GM19463 (cell line): ENCODE results near the gene FXYD4.

ENCODE experiments used
- ATAC-seq: cut with Tn5 transposase; IDR thresholded peaks from one replicate; pipeline ENCODE4 v1.9.1; 2021; ENCODE audit warnings: mild to moderate bottlenecking, moderate library complexity; ENCODE audit not compliant: unreplicated experiment

FXYD4 gene

DNA sequence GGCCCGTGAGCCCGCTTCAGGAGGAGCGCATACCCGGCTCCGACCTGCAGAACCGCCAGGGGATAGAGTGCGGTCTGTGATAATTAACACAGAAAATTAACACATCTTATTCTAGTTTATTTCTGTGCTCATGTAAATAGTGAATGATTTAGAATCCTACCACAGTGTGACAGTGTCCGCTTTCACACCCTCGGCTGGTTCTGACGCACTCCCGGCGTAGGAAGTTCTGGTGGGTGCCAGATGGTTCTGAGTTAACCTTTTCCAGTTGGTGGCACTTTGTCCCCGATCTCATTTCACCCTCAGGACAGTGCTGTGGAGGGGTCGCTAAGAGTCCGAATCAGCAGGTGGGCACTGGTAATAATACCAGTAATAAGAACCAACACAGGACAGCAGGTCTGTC is 28.3 kb upstream of the FXYD4 start:
- ATAC-seq, result no peak

DNA sequence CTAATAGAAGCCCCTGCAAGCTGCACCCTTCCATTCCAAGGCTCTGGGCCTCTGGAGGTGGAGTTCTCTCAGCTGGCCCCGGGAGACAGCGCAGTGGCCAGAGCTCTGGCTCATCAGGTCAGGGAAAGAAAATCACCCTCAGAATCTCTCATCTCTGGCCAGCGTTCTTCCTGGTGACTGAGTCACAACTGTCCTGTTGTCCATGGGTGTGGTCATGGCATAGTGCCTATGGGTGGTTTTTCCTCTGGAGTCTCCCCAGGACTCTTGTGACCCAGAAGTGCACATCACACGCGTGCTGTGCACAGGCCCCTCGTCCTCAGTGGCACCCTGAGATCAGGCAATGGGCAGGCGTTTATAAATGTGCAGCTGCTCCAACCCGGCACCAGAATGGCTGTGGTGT is 27.4 kb upstream of the FXYD4 start:
- no peak for ATAC-seq

DNA sequence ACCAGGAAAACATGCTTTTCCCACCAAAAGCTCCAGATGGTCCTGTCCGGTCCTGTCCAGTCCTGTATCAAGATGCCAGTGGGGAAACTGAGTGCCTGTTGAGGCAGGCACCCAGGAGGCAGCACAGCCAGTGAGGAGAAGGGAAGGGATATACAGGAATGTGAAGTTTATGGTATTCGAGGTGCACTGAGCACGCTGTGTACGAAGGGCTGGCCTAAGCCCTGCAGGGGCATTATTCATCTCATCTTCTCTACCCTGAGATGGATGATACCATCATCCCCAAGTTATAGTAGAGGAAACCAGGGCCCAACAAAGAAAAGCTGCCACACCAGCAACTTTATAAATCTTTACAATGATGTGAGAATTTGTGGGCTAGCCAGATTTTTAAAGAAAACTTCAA is 23.4 kb upstream of the FXYD4 start:
- ATAC-seq, result no peak

DNA sequence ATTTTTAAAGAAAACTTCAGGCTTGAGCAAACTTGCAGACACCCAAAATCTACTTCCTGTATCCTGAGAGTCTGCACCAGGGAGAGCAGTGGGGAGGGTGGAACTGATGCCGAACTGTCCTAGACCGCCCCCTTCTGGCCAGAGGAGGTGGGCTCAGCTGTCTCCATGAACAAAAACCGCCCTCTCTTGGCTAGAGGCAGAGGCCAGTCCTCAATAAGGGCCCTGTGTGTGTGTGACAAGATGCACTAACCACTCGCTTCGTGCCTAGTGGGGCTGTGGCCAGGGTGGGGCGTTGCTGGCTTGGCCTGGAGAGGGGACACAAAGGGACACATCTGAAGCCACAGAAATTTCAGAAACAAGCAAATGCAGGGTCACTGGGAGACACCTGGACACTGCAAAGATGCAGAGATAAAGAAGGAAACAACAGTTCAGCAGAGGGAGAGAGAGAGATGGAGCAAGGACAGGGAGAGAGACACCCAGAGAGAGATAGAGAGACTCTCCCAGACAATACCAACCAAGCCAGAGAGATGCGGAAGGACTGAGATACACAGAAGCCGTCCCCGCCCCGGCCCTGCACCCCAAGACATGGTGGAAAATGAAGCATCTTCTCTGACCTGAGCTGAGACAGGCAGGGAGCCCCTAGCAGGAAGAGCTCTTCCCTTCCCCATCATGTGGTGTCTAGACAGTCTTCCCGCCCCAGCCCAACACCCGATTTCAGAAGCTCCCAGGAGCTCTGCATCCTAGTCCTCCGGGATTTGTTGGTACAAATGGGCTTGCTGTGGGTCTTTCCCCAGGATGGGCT is 22.7 kb upstream of the FXYD4 start:
- peak; percentile 99 for ATAC-seq

DNA sequence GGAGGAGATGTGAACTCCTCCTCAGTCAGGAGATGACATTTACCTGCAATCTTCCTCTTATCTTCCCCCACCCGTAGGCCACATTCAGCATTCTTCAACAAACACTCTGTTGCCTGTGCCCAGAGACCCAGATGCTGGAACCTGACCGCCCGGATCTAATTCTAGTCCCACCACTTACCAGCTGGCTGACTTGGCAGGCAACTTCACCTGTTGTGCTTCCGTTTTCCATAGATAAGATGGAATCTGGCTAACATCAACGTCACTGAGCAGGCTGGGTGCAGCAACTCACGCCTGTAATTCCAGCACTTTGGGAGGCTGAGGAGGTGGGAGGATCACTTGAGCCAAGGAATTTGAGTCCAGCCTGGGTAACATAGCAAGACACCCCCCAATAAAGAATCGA is 21.3 kb upstream of the FXYD4 start:
- ATAC-seq, result no peak

DNA sequence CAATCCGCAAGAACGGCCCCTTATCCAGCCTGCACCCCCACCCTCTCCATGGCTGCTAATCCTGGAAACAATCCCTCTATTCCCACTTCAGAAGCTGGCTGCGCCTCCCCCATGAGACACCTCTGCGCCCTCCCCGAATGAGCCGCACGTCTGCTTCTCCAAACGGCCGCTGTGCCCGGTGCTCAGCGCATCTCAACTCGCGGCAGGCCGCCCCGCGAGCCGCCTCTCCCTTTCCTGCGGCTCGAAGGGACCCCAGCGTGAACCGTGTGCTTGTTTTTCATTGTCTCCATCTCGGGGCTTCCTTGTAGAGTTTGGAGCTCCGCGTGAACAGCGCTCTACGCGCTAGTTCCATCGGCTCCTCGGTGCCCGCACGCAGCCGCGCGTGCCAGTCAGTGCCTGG is 20.8 kb upstream of the FXYD4 start:
- no peak for ATAC-seq

DNA sequence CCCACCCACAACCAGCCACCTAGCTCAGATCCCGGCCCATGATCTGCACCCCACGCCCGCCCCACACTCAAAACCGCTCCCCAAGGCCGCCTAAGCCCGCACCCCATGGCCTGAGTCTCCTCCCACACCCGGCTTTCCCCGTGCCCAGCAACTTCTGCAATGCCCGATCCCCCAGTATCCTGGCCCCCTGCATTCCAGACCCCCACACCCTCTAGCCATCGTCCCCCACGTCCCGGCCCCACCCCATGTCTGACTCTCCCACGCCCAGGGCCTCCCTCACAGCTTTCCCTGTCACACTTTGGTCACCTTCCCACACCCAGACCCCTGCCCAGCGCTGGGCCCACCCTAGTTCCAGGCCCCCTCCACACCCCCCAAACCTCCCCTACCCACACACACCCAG is 20.1 kb upstream of the FXYD4 start:
- no peak for ATAC-seq

DNA sequence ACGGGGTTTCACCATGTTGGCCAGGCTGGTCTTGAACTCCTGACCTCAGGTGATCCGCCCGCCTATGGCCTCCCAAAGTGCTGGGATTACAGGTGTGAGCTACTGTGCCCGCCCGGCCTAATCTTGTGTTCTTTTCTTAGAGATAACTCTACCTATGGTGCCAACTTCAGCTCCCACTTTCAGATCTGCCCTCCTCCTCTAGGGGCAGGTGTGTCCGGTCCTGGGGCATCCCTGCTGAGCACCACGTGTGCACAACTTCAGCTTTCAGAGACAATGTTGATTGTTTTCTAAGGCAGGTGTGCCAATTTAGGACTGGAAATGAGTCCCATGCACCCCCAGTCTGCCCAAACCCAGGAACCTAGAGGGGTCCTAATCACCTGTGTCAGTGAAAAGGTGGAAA is 18.5 kb upstream of the FXYD4 start:
- no peak for ATAC-seq

DNA sequence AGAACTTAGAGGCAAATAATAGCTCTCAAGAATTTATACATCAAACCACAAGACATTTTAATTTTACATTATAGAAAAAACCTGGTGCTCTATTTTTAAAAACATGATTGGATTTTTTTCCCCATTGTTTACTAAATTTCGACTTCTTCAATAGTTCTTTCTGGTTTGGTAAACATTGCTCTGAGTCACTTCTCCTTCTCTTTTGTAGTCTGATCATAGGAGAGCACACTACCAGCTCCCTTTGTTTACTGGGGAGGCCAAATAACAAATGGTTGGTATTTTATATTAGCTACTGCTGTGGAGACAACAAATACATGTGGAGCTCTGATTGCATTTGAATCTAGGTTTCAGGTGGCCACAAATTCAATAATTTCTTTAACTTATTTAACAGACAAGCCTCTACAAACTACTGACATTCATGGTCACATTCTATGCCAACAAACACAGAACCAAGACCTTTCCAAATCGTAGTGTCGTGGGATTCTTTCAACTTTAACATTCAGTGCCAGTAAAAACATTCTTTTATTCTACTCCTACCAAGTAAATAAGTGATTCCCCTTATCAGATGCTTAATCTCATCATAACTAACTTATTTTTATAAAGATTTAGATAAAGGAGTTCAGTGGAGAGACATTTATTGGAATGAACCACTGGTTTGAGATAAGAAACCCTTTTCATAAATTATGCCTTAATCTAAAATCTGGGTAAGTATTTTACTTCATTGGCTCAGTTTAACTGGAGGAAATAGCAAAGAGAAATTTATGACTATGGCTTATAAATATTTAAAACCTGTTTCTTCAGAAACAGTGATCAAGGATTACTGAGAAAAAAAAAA is 17.7 kb upstream of the FXYD4 start:
- no peak for ATAC-seq

DNA sequence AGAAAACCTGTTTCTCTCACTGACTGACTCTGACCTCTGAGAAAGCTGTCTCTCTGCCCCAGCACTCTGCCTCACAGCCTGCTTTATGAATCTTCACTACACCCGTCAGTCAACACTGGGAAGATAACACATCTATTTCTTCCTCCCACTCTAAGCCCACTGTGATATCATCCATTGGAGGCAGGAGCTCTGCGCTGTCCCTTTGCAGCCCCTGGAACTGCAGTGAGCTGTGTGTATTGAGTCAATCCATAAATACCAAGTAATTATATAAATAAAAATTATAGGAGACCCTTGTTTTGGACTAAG is 17.2 kb upstream of the FXYD4 start:
- ATAC-seq, result no peak

DNA sequence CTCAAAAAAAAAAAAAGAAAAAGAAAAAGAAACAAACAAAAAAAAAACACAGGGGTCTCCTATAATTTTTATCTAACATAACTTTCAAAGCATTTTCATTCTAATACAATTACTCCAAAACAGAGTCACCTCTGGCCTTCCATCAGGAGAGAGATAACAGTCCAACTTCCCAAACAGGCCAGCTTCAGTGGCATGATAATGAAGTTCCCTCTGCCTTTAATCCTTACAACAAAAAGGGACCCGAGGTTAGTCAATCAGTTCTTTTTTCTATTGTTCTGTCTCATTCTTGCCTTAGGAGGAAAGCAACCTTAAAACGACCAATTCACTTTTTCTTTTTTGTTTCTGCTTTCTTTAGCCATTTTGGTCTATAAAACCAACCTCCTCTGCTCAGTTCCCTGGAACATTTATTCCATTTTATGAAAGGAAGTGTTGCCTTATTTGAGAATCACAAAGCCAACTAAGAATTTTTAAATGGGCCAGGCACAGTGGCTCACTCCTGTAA is 16.5 kb upstream of the FXYD4 start:
- ATAC-seq, result no peak

DNA sequence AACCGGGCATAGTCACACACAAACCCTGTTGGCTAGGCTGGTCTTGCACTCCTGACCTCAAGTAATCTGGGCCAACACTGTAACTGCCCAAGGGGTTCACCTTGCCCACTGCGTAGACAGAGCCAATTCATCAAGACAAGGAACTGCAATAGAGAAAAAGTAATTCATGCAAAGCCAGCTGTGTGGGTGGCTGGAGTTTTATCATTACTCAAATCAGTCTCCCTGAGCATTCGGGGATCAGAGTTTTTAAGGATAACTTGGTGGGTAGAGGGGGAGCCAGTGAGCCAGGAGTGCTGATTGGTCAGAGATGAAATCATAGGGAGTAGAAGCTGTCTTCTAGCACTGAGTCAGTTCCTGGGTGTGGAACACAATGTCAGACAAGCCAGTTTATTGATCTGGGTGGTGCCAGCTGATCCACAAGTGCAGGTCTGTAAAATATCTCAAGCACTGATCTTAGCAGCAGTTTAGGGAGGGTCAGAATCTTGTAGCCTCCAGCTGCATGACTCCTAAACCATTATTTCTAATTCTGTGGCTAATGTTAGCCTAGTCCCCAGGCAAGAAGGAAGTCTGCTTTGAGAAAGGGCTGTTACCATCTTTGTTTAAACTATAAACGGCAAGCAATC is 15.6 kb upstream of the FXYD4 start:
- no peak for ATAC-seq

DNA sequence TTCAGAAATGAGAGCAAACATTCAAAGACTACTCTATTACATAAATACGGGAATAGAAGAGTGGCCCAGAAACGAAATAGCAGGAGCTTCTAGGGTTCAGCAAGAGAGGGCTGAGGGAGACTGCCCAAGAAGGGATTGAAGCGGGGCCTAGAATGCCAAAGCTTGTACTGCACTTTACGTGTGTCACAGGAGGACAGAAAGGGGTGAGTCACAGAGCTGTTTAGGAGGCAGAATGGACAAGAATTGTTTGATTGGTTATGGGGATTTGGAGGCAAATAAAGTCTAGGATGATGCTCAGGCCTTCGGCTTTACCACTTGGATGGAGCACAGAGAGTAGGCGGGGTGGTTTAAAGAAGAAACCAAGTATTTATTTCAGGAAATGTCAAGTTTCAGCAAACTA is 11.3 kb upstream of the FXYD4 start:
- no peak for ATAC-seq

DNA sequence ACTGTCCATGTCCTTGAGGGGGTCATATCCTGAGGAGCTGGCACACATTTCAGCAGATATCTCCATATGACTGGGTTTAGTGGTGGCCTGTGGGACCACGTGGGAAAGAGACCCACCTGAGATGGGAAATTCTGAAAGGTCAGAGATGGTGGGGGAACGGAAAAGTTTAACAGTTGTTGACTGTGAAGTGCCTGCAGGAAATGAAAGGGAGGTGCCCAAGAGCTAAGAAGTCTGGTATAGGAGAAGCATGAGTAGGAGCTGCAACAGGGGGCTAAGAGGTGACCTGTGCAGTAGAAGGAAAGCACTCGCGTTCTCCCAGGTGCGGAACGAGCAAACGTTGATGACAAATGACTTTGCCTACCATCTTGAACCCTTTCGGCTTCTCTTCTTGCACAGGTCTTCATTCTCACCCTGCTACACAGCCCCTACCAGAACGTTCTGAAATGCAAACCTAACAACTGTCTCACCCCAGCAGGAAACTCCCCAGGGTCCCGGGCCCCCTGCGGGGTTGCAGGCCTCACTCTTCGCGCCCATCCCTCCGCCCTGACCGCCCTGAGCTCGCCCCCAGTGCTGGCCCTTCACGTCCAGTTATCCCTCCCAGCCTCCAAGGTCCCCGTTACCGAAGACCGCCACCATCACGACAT is 9.8 kb upstream of the FXYD4 start:
- ATAC-seq, result no peak

DNA sequence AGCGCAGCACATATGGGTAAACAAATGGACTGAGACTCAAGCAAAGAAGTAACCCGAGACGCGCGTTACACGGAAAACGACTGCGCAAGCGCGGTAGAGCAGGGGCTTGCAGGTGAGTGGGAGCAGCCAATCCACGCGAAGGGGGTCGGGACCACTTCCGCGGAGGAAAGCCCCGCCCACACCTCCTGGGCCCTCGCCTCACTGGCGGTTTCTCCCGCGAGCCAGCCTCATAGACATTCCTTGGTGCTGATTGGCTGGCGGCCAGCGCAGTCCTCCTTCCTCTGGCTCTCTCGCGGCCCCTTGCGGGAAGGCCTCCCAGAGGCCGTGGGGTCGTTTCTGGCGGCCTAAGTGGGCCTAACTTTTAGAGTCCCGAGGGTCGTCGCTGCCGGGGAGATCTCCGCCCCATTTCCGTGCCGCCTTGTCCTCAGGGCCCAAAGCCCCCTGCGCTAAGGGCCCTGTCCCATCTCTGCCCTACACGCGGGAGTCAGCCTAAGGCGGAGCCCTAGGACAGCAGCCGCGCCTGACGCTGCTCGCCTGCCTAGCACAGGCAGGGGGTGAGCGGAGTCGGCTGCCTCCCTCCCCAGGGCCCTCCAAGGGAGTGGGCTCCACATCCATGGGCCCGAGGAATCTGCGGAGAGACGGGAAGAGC is 9.1 kb upstream of the FXYD4 start:
- peak; percentile 98 for ATAC-seq

DNA sequence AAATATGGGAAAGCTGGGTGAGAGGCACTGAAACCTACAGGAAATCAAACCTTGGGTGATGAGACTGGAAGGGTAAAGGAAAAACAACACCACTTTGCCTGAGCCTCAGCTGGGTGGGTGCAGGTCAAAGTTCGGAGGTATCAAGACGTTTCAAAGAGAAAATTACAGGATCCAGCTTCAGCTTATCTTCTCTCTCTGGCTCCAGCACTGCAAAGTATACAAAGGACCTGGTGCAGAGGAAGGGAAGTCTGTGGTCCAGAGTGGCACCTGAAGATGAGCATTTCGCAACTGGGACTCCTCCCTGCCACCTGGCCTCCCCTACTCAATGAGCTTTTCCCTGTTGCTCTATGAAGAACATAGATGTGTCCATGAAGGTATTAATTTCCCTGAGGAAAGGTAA is 6.4 kb upstream of the FXYD4 start:
- no peak for ATAC-seq

DNA sequence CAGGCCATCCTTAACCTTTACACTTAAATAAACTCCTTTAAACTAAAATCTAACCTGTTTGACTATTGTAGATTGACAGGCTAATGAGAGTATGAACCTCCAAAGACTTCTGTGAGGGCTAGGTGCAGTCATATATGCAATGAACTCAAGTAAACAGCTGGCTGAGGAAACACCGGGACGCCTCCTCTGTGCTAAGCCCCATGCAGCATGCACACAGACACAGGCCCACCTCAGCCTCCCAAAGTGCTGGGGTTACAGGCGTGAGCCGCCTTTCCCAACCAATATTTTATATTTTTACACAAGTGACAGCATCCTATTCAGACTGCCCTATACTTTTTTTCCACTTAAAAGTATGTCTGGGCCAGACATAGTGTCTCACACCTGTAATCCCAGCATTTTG is 1.5 kb upstream of the FXYD4 start:
- ATAC-seq, result no peak

DNA sequence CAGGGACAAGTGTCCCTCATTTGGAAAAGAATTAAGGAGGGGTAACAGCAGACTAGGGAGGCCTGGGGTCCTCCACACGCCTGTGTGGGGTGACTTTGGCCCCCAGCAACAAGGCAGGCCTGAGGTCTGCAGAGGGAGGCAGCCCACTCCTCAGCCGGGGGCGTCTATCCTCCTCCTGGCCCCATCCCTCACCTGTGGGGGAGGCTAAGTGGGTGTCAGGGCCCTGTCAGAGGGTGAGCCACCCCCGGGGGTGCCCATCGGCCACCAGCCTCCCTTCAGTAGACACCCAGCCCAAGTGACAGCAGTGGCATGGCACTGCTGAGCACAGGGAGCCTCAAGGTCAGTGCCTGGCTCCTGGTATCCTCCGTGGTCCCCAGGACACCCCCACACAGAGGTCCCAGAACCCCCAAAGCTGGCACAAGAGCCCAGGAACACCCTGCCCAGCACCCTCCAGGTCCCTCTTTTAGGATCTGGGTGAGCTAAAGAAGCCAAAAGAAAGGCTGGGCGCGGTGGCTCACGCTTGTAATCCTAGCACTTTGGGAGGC is 693 bp upstream of the FXYD4 start:
- ATAC-seq, result no peak

DNA sequence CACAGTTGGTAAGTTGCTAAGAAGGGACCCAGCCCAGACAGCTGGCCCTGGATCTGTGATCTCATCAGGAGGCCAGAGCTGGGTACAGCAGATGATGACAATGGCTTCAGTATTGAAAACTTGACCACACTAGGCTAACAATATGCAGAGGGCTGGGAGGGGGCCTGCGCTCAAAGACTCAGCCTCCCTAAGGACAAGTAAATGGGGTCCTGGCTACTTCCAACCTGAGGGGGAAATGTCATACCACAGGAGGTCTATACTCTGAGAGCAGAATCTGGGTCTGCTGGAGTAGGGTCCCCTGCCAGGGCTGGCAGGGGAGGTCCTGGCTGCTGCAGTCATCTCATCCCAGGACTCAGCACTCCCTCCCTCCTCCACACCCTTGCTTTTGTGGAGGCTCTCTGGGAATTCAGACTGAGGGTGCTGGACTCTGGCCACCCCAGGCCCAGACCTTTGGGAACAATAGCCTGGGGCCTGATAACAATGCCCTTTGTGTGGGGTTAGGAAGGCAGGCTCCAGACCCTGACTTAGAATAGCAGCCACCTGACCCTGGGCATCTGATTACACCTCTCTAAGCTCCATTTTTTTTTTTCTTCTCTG is 1.4 kb downstream of the FXYD4 start:
- no peak for ATAC-seq

DNA sequence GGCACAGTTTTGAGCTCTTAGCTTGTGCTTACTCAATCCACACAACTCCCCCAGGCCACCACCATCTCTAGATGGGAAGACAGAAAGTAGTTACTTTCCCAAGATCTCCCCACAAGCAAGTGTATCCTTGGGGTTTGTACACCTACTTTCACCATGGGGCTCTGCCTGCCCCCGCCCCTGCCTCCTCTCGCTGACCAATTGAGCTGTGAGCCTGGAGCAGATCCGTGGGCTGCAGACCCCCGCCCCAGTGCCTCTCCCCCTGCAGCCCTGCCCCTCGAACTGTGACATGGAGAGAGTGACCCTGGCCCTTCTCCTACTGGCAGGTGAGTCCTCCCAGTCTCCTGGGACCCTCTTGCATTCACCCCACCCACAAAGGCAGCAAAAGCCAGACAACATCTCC is 2.0 kb downstream of the FXYD4 start:
- ATAC-seq, result no peak
